ENCODE data around the gene PSMF1. TPM values are rescaled to one million over a fixed set of nuclear protein-coding genes. Genes with fewer than 3 reads are reported as not detected.

Gene PSMF1
- total RNA-seq, 2 donors from 2014 or later: 86.7 to 116 TPM

DNA sequence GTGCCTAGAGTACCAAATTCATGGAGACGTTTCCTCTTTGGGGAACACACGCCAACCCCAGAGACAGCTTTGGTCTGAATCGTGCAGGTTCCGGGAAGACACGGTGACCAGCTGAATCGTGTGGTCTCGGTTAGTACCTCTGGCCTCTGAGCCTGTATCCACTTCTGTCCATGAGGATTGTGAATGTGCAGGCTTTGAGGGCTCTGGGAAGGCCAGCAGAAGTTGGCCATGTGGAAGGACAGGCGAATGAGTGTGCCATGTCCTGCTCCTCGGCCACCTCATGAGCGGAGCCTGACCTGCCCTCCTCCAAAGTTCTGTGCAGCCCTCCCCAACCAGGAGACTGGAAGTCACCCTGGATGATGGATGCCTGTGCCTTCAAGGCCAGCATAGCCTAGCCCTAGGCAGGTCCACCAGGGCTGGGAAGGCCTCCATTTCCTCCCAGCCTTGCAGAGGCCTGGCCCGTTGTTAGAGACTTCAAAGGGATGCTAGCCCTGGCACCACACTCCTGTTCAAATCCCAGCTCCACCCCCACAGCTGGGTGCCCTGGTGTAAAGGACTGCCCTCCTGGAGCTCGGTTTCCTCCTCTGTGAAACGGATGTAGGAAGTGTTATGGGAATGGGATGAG lies 68.1 kb downstream of the PSMF1 start:
- DNase-seq (ENCODE audit: low spot score): no peak
- Histone ChIP-seq H3K4me1 (ENCODE audit: control insufficient read depth in 1 of 2, low read depth in 2 of 2) (no peaks in the 10 kb centered on the region), H3K4me3 (no peak overlapping the region), H3K9me3 (no peaks in the 10 kb centered on the region), H3K27ac (no peak overlapping the region), H3K27me3 (replicated peaks; ENCODE audit: insufficient read depth) (no peaks in the 10 kb centered on the region), H3K36me3 (no peaks in the 10 kb centered on the region)
- TF ChIP-seq, protein P1, sequence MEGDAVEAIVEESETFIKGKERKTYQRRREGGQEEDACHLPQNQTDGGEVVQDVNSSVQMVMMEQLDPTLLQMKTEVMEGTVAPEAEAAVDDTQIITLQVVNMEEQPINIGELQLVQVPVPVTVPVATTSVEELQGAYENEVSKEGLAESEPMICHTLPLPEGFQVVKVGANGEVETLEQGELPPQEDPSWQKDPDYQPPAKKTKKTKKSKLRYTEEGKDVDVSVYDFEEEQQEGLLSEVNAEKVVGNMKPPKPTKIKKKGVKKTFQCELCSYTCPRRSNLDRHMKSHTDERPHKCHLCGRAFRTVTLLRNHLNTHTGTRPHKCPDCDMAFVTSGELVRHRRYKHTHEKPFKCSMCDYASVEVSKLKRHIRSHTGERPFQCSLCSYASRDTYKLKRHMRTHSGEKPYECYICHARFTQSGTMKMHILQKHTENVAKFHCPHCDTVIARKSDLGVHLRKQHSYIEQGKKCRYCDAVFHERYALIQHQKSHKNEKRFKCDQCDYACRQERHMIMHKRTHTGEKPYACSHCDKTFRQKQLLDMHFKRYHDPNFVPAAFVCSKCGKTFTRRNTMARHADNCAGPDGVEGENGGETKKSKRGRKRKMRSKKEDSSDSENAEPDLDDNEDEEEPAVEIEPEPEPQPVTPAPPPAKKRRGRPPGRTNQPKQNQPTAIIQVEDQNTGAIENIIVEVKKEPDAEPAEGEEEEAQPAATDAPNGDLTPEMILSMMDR (IDR thresholded peaks at IDR 0.05): no peak
- no peak for ATAC-seq (ENCODE audit: insufficient number of reproducible peaks, low FRiP score, low read depth)

DNA sequence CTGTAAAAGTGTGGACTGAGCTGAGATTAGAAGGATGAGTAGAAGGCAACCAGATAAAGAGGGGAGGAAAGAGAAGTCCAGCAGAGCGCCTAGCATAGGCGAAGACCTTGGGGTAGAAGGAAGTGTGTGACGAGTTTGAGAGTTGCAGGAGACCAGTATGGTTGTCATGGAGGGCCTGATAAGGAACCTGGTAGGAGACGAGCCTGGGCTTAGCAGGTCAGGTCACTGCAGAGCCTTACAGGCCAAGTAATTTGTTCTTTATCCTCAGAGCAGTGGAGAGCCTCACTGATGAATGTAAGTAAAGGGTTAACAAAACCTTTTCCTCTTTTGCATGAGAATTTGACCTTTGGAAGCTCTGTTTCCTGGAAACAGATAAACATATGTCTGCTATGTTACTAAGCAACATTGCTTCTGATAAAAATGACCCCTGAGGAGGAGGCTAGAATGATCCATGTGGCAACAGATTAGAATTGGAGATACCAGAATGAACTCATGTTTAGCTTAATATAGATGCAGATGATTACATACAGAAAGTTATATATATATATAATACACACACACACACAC lies 69.3 kb downstream of the PSMF1 start:
- Histone ChIP-seq H3K9me3 (no peaks in the 10 kb centered on the region), H3K36me3 (no peaks in the 10 kb centered on the region), H3K27me3 (replicated peaks; ENCODE audit: insufficient read depth) (no peaks in the 10 kb centered on the region), H3K27ac (no peak overlapping the region), H3K4me1 (ENCODE audit: control insufficient read depth in 1 of 2, low read depth in 2 of 2) (no peaks in the 10 kb centered on the region), H3K4me3 (no peak overlapping the region)
- DNase-seq (ENCODE audit: low spot score): no peak
- TF ChIP-seq, protein P1 (IDR thresholded peaks at IDR 0.05): no peak
- no peak for ATAC-seq (ENCODE audit: insufficient number of reproducible peaks, low FRiP score, low read depth)

DNA sequence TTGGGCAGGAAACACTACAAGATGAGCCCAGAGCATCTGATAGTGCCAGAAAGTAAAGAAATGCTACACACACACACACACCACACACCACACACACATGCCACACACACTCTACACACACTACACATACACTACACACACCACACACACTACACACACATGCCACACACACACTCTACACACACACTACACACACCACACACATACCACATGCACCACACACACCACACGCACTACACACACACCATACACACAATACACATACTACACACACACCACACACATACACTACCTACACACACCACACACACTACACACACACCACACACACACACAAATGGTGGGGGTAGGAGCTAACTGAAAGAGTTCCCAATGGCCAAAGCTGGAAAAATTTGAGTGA lies 69.9 kb downstream of the PSMF1 start:
- TF ChIP-seq, protein P1 (IDR thresholded peaks at IDR 0.05): no peak

DNA sequence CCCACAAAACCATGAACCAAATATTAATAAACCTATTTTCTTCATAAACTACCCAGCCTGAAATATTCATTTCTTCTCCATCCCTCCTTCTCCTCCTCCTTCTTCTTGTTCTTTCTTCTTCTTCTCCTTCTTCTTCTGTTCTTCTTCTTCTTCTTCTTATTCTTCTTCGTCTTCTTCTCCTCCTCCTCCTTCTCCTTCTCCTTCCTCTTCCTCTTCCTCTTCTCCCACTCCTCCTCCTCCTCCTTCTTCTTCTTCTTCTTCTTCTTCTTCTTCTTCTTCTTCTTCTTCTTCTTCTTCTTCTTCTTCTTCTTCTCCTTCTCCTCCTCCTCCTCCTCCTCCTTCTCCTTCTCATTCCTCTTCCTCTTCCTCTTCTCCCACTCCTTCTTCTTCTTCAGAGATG lies 71.4 kb downstream of the PSMF1 start:
- Histone ChIP-seq H3K4me1 (ENCODE audit: control insufficient read depth in 1 of 2, low read depth in 2 of 2) (no peaks in the 10 kb centered on the region), H3K36me3 (no peaks in the 10 kb centered on the region), H3K27ac (no peak overlapping the region), H3K27me3 (replicated peaks; ENCODE audit: insufficient read depth) (no peaks in the 10 kb centered on the region), H3K4me3 (no peak overlapping the region), H3K9me3 (no peaks in the 10 kb centered on the region)
- TF ChIP-seq, protein P1 (IDR thresholded peaks at IDR 0.05): no peak
- DNase-seq (ENCODE audit: low spot score) (no peak), ATAC-seq (ENCODE audit: insufficient number of reproducible peaks, low FRiP score, low read depth) (no peak)

More for the DNA sequence above, 69.9 kb downstream of the PSMF1 start:
- no peak overlapping the region for H3K4me3 ChIP-seq
- H3K27me3 ChIP-seq (replicated peaks; ENCODE audit: insufficient read depth): no peaks in the 10 kb centered on the region
- no peaks in the 10 kb centered on the region for H3K36me3 ChIP-seq
- no peak overlapping the region for H3K27ac ChIP-seq
- ATAC-seq (ENCODE audit: insufficient number of reproducible peaks, low FRiP score, low read depth) (no peak), DNase-seq (ENCODE audit: low spot score) (no peak)
- no peaks in the 10 kb centered on the region for H3K4me1 ChIP-seq (ENCODE audit: control insufficient read depth in 1 of 2, low read depth in 2 of 2)
- no peaks in the 10 kb centered on the region for H3K9me3 ChIP-seq

DNA sequence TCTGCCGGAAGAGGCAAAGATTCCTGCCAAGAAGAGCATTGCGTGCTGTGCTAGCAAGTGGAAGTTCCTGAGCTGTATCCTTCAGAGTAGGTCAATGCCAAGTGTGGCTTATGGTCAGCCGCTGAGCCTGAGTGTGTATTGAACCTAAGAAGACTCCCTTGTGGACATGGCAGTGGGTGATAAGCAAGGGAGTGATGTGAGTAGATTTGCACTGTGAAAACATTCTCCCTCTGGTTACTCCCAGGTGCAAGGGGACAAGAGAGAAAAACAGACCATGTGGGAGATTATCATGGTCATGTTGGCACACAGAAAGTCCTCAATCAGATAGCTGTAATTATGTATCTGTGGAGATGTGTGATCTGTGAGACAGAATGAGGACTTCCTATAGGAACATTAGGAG lies 72.4 kb downstream of the PSMF1 start:
- Histone ChIP-seq H3K4me1 (ENCODE audit: control insufficient read depth in 1 of 2, low read depth in 2 of 2) (no peaks in the 10 kb centered on the region), H3K27ac (no peak overlapping the region), H3K27me3 (replicated peaks; ENCODE audit: insufficient read depth) (no peaks in the 10 kb centered on the region), H3K9me3 (no peaks in the 10 kb centered on the region), H3K36me3 (no peaks in the 10 kb centered on the region), H3K4me3 (no peak overlapping the region)
- TF ChIP-seq, protein P1 (IDR thresholded peaks at IDR 0.05): no peak
- ATAC-seq (ENCODE audit: insufficient number of reproducible peaks, low FRiP score, low read depth): no peak
- no peak for DNase-seq (ENCODE audit: low spot score)
